Right cardiac atrium (tissue), 5 donors: ENCODE measurements around the gene SLIT3. TPM values are rescaled to one million over a fixed set of nuclear protein-coding genes. Genes with fewer than 3 reads are reported as not detected.

ENCODE experiments used
- ATAC-seq, 2 donors: fragments of 200-7000 bp; cut with Tn5 transposase; one replicate each; pipeline versions ENCODE4 v1.8.0 to v1.9.1; 2020; ENCODE audit warnings: moderate library complexity in 2 of 2, mild to moderate bottlenecking in 1 of 2
- DNase-seq, 3 donors: peaks; one replicate each; pipeline ENCODE4 v3.0.0-alpha.2; 2020
- H3K27ac ChIP-seq: one replicate; pipeline ENCODE4 v1.5.1; 2013; ENCODE audit warnings: mild to moderate bottlenecking, low read length, control low read depth, moderate library complexity
- H3K27me3 ChIP-seq: one replicate; pipeline ENCODE4 v1.6.1; 2013; ENCODE audit not compliant: control insufficient read depth, insufficient read depth
- H3K4me1 ChIP-seq: one replicate; pipeline ENCODE4 v1.6.1; 2013; ENCODE audit warnings: low read length; ENCODE audit not compliant: control insufficient read depth, insufficient read depth
- H3K4me3 ChIP-seq: one replicate; pipeline ENCODE4 v1.5.1; 2013; ENCODE audit warnings: low read length, control low read depth
- H3K9me3 ChIP-seq: one replicate; pipeline ENCODE4 v1.6.1; 2013; ENCODE audit warnings: low read length; ENCODE audit not compliant: control insufficient read depth
- WGBS: extraction: QIAGEN DNeasy Blood & Tissue Kit; methylation state at CpG from one replicate; pipeline ENCODE4 v1.1.7; 2013; 5-methylcytosine and 5-hydroxymethylcytosine counted together
- intact Hi-C, 4 donors: fragments of 100-400 bp; cut with DNase I; formaldehyde crosslinking; loops; one replicate each; pipeline versions ENCODE4 v1.11.0 to v1.14.0; 2022 to 2023
- polyA plus RNA-seq: library from polyadenylated mRNA; stranded (reverse); fragments of 200-250 nt; gene quantifications from one replicate; pipeline ENCODE4 v1.2.3, GENCODE V29; 2013
- total RNA-seq, 4 donors: library from RNA; stranded (reverse); fragmentation: NEBNext Ultra II Directional; extraction: Animal tissue kit (Norgen Biotek cat#: 25700); gene quantifications; one replicate each; pipeline ENCODE4 v1.2.1, GENCODE V29; 2021
- donor health status: healthy with polysubstance abuse.
- donor health status: DM: no; HTN: yes; CAD: no.
- donor health status: DM: no; HTN: no; CAD: no.
- donor health status: DM: no; HTN: yes; CAD: no; lungs with severe emphysema.
- donor health status: DM: yes; HTN: yes; CAD: no.

The SLIT3 gene
- total and polyA plus RNA-seq, 5 donors, result 32.9 to 188 (median 109) TPM

DNA sequence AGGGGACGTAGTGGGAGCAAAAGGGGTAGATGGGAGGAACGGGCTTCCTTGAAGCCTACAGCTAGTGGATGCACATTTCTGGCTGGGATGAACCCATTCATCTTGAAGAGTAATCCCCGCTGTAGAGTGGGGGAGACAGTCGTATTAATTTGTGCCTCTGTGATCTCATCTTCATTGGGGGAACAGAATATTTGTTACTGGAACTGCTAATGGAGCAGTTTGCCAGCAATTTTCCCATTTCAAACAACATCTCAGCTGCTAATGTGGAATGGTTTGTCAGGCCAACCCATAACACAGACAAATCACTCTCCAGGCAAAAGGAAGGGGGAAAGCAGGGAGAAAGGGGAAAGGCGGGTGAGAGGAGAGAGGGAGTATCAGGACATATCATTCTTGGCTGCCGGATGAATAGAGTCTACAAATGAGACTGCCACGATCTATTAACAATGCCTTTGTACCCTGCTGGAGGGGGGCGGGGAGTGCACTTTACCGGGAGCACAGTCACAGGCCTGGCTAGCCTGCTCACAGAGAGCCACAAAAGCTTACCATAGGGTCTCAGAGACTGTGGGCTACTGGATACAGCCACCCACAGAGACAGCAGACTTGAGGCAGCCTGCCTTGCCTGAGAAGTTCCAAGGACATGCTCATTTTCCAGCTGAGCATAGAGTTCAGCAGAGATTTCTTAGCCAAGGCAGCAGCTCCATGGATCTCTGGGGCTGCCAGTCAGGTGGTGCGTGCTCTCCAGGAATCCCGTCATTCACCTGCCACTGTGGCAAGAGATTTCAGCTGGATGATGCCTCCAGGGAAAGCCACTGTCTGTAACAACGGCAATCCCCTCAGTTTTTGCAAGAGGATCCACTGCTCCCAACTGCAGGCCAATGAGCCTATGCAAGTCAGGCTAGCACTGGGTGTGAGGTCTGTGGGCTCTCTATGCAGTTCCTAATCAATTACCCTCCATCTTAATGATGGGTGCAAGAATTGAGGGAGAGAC is 504.1 kb downstream of the SLIT3 start:
- no peaks in the 10 kb centered on the region for H3K9me3 ChIP-seq
- 66% methylated on average over 12 of the region's 12 CpGs for WGBS
- ATAC-seq, result no peak
- H3K27me3 ChIP-seq, result no peaks in the 10 kb centered on the region
- H3K4me3 ChIP-seq, result no peak overlapping the region
- intact Hi-C loops, result no loop called here
- peaks cover 2% of the 10 kb centered on the region for H3K4me1 ChIP-seq
- no peak for DNase-seq
- H3K27ac ChIP-seq, result no peak overlapping the region

DNA sequence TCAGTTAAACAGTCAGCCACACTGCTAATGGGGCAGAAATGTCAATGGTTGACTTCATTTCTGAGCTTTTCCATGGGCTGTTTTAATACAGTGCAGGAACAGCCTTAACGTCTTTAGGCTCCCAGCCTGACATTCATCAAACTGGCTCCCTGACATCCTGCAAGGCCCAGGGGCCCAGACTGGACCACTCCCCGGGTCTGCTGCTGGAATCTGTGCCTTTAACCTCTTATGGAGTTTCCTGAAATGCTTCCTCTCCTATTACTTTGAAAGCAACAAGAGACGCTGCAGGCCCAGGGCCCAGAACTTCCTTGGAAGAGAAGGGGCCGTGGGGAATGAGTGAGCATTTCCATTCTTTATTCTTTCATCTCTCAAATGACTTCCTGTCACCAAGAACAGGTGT is 504.9 kb downstream of the SLIT3 start:
- WGBS, result 37% methylated on average over 4 of the region's 4 CpGs
- intact Hi-C loops, result no loop called here
- ATAC-seq (no peak), DNase-seq (no peak)
- Histone ChIP-seq H3K27ac (no peak overlapping the region), H3K9me3 (no peaks in the 10 kb centered on the region), H3K27me3 (no peaks in the 10 kb centered on the region), H3K4me3 (no peak overlapping the region), H3K4me1 (no peaks in the 10 kb centered on the region)

DNA sequence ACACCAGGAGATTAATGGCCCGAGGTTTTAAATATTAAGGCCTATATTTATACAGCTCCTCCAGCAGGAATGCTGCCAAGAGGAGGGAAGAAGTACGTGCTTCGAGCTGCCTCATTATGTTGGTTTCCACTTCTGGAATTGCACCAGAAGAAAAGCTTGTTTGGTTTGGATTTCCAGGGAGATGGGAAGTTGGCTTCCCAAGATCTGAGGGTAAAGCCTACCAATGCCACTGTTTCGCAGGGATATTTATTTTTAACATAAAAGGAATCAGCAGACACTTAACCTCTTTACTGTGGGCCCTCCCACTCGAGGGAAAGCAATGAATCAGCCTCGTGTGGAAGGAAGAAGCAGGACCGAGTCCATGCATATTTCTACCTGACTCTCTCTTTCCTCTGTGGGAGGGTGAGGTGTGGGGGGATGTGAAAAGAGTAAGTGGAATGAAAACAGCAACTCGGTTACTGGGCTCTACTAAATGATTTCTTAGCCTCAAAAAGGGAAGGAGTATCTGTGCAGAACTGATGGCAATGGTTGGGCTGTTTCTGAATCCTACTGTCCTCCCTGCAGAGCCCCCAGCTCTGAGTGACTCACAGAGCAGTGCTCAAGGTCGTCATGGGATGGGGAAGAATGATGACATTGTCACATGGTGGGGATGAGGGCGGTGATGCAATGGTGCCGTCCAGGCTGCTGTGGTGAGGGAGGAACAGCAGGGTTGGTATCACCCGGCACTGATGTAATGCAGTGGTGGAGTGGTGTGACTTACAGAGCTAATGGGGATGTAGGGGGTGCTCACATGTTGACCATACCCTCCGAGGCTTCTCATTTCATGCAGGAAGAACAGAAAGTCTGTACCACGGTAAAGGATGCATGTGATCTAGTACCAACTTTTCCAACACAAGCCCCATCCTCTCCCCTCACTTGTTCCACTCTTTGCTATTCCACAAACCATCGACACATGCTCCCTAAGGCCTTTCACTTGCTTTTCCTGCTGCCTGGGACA is 506.8 kb downstream of the SLIT3 start:
- no peaks in the 10 kb centered on the region for H3K27me3 ChIP-seq
- peak in 2 of 3 donors; percentile 37 to 53 for DNase-seq
- peak; percentile 52 to 73 for ATAC-seq
- no peaks in the 10 kb centered on the region for H3K9me3 ChIP-seq
- intact Hi-C loops, result no loop called here
- no peaks in the 10 kb centered on the region for H3K4me1 ChIP-seq
- WGBS, result 39% methylated on average over 15 of the region's 15 CpGs
- H3K4me3 ChIP-seq, result no peak overlapping the region
- H3K27ac ChIP-seq, result peak overlapping the region; percentile 13

DNA sequence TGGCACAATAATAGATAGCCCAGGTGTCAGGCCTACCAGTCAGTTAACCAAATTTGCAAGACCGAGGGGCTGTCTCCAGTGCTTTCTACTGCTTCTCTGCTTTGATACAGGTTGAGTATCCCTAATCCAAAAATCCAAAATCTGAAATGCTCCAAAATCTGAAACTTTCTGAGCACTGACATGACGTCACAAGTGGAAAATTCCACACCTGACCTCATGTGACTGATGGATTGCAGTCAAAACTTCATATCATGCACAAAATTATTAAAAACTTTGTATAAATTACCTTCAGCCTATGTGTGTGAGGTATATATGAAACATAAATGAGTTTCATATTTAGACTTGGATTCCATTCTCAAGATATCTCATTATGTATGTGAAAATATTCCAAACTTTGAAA is 508.3 kb downstream of the SLIT3 start:
- DNase-seq, result no peak
- intact Hi-C loops, result no loop called here
- no peak overlapping the region for H3K27ac ChIP-seq
- no peaks in the 10 kb centered on the region for H3K9me3 ChIP-seq
- 68% methylated on average over 2 of the region's 2 CpGs for WGBS
- H3K27me3 ChIP-seq, result no peaks in the 10 kb centered on the region
- no peaks in the 10 kb centered on the region for H3K4me1 ChIP-seq
- no peak for ATAC-seq
- H3K4me3 ChIP-seq, result no peak overlapping the region

DNA sequence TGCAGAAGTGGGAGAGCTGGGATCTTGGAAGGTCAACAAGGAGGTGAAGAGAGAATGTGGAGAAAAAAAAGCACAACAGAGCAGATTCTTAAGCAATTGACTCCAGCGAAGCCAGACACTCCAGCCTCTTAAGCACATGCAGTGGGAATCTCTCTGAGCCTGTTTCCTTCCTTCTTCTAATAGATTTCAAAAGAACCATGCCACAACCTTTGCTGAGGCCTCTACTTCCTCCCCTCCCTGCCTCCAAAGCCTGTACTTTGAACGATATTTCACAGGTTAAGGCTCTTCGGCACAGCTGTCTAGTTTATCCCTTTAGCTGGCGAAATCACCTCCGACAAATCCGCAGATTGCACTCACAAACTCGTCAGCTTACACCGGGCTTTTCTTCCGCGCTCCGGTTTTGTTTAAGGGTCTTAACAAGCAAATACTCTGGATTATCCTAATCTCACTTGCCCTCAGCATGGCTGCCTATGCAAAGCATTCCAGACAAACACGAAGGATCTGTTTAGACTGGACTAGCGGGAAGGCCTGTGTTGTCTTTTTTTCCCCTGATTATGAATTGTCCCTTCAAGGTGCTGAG is 510.2 kb downstream of the SLIT3 start:
- intact Hi-C loops, result no loop called here
- Histone ChIP-seq H3K4me1 (no peaks in the 10 kb centered on the region), H3K9me3 (no peaks in the 10 kb centered on the region), H3K4me3 (no peak overlapping the region), H3K27ac (no peak overlapping the region), H3K27me3 (no peaks in the 10 kb centered on the region)
- no peak for DNase-seq
- WGBS, result 77% methylated on average over 13 of the region's 13 CpGs
- no peak for ATAC-seq

DNA sequence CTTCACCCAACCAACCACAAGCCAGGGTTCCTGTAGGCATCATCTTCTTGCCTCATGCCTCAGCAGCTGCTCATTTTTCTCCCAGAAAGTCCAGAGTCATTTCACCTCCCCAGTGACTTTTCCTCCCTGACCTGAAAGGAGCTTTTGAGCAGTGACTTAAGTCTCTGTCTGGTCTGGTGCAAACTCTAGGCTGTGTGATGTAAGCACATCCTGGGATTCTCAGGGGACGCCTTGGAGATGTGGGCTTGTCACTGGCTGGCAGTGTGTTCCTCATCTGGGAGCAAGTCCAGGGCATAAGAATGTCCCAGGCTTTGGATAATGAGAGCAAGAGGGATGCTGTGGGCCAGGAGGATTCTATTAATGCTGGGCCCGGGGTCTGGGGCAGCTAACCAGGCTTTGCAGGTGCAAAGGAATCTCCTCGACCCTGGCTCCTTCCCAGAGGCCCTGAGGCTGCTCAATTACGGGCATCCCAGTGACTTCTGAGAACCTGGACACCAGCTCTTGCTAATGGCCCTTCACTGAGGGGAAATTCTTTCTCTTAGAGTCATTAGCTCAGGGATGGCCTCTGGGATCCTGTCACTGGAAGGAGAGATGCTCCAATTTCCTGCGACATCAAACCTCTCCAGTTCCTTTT is 510.8 kb downstream of the SLIT3 start:
- WGBS, result 69% methylated on average over 5 of the region's 5 CpGs
- peak; percentile 16 to 25 for ATAC-seq
- intact Hi-C loops, result no loop called here

DNA sequence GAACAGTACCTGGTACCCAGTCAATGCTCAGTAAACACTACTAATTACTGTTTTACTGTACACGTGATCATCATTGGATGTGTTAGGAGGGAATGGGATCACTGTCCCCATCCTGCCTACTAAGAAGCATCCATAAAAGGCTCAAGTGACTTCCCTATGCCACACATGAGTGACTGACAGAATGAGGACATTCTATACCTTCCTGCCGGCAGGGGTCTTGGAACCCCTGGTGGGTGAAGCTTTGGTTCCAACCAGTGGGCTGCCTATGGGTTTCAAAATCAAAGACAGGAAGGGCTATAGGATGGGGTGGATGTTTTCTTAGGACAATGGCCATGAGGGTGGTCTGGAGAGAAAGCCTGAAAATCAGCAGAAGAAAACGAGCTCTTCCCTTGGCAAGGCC is 512.2 kb downstream of the SLIT3 start:
- WGBS, result 67% methylated on average over 3 of the region's 3 CpGs
- no peaks in the 10 kb centered on the region for H3K4me1 ChIP-seq
- H3K27me3 ChIP-seq, result no peaks in the 10 kb centered on the region
- H3K9me3 ChIP-seq, result no peaks in the 10 kb centered on the region
- DNase-seq (no peak), ATAC-seq (no peak)
- no peak overlapping the region for H3K4me3 ChIP-seq
- H3K27ac ChIP-seq, result no peak overlapping the region
- intact Hi-C loops, result no loop called here

More for the DNA sequence above, 510.8 kb downstream of the SLIT3 start:
- peak in 2 of 3 donors; percentile 41 to 55 for DNase-seq
- no peaks in the 10 kb centered on the region for H3K4me1 ChIP-seq
- H3K9me3 ChIP-seq, result no peaks in the 10 kb centered on the region
- H3K27me3 ChIP-seq, result no peaks in the 10 kb centered on the region
- H3K4me3 ChIP-seq, result no peak overlapping the region
- no peak overlapping the region for H3K27ac ChIP-seq

DNA sequence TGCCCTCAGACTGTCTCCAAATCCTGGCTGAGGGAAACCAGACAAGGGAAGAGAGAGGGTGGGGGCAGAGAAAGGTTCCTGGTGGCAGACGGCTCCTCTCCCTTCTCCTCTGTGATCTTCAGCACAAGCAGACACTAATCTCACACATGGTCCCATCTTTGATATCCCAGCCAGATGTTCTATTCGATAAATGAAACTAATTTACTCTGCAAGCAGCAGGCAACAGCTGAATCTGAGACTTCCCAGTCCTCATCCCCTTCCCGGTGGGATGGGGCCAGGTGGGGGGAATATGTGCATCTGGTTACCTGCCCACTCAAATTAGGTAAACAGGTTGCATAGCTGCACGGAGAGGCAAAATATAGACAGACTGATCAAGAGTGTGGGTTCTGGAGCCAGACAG is 512.8 kb downstream of the SLIT3 start:
- Histone ChIP-seq H3K9me3 (no peaks in the 10 kb centered on the region), H3K4me3 (no peak overlapping the region), H3K27me3 (no peaks in the 10 kb centered on the region), H3K4me1 (no peaks in the 10 kb centered on the region), H3K27ac (no peak overlapping the region)
- ATAC-seq, result no peak
- WGBS, result 71% methylated on average over 4 of the region's 4 CpGs
- no peak for DNase-seq
- intact Hi-C loops, result no loop called here

DNA sequence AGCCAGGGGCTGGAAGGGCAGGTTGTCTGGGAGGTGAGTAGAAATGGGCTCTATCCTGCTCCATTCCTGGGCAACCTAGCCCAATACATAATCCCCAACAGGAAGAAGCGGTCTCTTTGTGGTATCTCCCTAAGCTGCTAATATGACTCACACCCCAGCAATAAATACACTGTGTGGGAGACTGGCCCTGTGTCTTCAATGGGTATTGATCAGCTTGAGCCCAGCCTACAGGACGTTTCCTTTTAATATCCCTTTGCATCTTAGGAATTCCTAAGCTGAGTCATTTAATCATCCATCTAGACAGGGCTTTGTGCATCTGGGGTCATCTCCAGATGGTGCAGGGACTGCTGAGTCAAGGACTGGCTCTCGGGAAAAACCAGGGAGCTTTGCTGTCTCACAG is 514.8 kb downstream of the SLIT3 start:
- no peaks in the 10 kb centered on the region for H3K9me3 ChIP-seq
- no peaks in the 10 kb centered on the region for H3K4me1 ChIP-seq
- ATAC-seq, result no peak
- DNase-seq, result no peak
- H3K4me3 ChIP-seq, result no peak overlapping the region
- H3K27me3 ChIP-seq, result no peaks in the 10 kb centered on the region
- WGBS, result 73% methylated on average over 3 of the region's 3 CpGs
- H3K27ac ChIP-seq, result no peak overlapping the region
- intact Hi-C loops, result no loop called here

DNA sequence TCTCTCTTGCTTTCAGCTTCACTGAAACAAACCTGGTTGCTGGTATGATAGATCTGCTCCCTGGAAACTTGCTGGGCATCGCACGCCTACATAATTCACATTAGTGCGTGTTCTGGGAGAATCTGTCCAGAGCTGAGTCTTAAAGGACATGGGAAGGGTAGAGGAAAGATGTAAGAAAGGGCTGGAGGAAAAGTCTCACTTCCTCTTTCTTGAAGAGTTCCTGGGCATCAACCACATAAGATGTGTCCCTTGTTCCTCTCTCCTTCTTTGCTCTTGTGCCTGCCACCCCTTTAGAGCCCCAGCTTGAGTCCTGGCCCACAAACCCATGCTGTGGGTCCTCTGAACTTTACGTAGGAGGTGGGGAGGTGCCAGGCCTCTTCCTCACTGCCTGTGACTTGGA is 516.5 kb downstream of the SLIT3 start:
- no peak for ATAC-seq

More for the DNA sequence above, 516.5 kb downstream of the SLIT3 start:
- no peak overlapping the region for H3K4me3 ChIP-seq
- no peak overlapping the region for H3K27ac ChIP-seq
- no peaks in the 10 kb centered on the region for H3K4me1 ChIP-seq
- no peaks in the 10 kb centered on the region for H3K27me3 ChIP-seq
- DNase-seq, result no peak
- intact Hi-C loops, result no loop called here
- 90% methylated on average over 4 of the region's 4 CpGs for WGBS
- H3K9me3 ChIP-seq, result no peaks in the 10 kb centered on the region
